Measurements from ENCODE around the gene RTKN2. TPM values are rescaled to one million over a fixed set of nuclear protein-coding genes. Genes with fewer than 3 reads are reported as not detected.

RTKN2 gene
- polyA plus RNA-seq, 3 donors = 10.1 to 12.3 (median 12.1) TPM

Other genes with a start within 250 kb of the RTKN2 start
- under 1 TPM; 0.32 to 0.50 (median 0.37) TPM for gene ZNF365, start 105.5 kb upstream of the RTKN2 start, polyA plus RNA-seq (ENCODE audit: insufficient read length in 3 of 3)

Data from renal pelvis (tissue), 3 donors.